HG02571 (cell line): Measurements from ENCODE around the gene SLC39A11.
"Not testable (repeated sequence)": the region's sequence is repeated elsewhere in the genome, so short reads cannot be mapped to it uniquely, and the experiment has no call there.

Source experiments
- ATAC-seq: cut with Tn5 transposase; IDR thresholded peaks from one replicate; pipeline ENCODE4 v1.9.1; 2021; ENCODE audit warnings: mild to moderate bottlenecking, moderate library complexity; ENCODE audit not compliant: unreplicated experiment

SLC39A11 gene

DNA sequence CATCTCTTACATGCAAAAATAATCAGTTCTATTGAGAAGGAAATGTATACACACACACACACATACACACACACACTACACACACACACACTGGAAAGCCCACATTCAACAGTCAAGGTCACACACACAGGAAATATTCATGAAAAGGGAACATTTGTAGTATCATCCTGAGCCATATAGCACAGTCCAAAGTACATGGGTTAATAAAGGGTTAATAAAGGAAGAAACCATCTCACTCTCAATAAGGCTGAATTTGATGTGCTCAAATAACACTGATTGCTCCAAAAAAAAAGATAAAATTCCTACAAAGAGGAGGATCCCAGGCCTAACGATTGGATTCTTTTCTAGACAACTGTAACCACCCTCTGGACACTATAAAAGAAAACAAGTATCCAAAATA, 164.7 kb downstream of the SLC39A11 start:
- ATAC-seq, result no peak

DNA sequence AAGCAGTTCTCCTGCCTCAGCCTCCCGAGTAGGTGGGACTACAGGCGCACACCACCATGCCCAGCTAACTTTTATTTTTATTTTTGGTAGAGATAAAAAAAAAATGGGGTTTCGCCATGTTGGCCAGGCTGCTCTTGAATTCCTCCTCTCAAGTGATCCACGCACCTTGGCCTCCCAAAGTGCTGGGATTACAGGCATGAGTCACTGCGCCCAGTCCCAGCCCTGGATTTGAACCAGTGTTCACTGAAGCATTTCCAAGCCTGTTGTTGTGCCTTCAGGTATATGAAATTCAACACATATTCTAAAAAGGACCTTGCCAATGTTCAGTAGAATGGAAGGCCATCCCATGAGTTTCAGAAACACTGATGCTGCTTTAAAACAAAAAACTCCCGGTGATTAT, 165.3 kb downstream of the SLC39A11 start:
- no peak for ATAC-seq

DNA sequence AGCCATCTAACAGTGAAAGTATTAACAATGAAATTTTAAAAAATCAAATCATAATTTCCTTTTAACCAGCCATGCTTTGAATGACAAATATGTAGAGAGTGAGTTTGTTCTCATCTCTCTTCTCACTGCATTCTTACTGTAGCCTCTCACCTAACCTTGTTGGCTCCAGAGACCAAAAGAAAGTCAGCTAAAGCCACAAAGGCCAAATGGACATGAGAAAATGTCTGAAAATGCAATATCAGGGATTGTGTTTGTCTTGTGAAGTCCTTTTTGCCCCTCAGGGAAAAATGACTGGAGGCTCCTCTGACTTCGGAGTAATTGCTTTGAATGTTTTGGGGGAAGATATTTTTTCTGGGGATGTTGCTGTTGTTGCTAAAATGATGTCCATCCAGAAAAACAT, 166.3 kb downstream of the SLC39A11 start:
- ATAC-seq, result no peak

DNA sequence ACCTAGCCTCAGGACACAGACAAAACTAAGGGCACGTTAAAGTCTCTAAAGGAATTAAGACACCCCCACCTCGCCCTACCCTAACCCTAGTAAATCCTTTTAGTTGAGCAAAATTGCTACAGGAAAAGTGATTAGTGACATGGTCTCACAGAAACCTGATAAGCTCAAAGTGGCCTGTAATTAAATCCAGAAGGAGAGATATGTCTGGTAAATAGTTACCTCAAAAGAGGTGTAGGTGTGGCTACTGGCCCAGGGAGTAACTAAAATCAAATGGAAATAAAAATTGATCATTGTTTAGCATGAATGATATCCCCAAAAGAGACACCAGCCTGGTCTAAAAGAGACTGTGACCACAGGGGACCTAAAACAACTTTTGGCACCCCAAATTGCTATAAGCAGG, 168.3 kb downstream of the SLC39A11 start:
- ATAC-seq, result no peak

DNA sequence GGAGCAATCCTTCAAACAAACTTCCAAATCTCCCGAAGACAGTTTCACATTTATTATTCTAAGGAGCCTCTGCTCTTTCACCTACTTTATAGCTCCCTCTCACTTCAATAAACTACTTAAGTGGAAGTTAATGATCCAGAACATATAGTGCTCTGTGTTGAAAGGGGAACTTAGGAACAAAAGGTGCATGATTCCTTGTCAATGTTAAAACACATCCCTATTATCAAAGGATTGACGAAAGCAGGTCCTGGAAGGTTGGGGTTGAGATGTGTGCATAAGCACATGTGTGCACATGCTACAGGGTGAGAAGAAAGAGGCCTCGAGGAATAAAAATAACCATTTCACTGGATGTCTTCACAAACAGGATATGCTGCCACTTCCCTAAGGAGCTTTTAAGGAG, 170.3 kb downstream of the SLC39A11 start:
- ATAC-seq, result no peak

DNA sequence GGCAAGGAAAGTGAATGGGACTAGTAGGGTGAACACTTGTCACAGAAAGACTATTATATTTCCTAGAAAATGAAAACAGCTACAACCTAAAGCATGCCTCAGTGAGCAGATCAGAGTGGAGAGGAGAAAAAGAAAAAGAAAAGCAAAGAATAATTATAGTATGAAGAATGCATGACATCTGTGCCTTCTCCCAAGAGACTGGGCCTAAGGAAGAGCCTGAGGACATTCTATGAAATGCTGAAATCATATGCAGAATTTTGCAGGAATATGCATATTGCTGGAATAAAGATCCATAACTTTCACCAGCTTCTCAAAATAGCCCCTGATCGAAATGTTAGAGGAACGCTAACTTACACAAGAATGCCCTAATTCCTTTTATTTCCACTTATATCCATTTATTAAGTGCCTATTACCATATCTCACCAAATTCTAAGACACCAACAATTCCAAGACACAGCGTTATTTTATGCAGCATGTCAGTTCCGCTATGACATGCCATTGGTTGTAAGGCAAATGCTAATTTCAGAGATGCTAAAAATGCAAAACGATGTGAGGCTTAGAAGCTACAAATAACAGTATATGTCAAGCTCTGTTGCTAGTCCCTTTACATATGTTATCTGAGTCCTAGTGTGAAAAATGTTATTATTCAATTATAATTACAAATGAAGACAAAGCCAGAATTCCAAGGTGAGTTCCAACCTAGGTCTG, 171.0 kb downstream of the SLC39A11 start:
- no peak for ATAC-seq

DNA sequence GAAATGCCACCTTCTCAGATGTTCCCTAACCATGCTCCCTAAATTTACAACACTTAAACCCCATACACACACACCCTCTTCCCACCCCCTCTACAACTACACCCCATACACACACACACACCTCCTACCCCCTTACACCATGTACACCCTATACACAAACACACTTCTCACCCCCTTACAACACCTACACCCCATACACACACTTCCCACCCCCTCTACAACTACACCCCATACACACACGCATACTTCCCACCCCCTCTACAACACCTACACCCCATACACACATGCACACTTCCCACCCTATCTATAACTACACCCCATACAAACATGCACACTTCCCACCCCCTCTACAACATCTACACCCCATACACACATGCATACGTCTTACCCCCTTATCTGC, 172.0 kb downstream of the SLC39A11 start:
- ATAC-seq, result no peak

DNA sequence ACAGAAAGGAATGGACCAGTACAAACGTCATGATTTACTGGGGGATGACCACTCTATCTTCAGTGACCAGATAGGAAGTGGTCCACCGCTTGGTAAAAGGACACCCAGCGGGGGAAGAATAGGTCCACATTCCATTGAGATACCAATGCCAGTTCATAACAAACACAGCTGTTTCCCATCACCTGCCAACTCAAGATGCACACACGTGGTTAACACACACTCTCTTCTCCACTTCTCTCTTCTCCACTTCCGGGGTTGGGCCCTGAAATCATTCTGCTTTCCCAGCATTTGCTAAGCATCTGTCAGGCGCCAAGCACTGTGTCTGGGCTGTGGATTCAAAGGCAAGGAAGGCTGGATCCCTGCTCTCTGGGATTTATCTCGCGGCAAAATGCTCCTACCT, 175.5 kb downstream of the SLC39A11 start:
- no peak for ATAC-seq

DNA sequence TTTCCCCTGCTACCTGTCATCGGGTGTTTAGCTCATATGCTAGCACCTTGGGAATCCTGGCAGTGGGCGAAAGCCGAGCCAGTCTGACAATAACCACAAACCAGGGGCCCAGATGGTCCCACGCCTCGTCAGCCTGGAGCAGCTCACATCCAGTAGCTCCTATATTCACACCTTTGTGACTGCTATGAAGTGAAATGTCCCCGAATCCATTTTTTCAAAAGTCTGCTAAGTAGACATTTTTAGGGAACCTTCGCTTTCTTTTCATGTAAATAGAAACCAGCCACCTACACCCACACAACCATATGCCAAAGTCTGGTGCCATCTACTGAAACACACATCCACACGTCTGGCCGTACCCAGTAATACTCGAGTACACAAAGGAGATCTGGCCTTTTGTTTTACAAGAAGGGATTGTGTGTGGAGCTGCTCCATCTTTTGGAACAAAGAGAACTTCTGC, 176.8 kb downstream of the SLC39A11 start:
- ATAC-seq, result no peak

DNA sequence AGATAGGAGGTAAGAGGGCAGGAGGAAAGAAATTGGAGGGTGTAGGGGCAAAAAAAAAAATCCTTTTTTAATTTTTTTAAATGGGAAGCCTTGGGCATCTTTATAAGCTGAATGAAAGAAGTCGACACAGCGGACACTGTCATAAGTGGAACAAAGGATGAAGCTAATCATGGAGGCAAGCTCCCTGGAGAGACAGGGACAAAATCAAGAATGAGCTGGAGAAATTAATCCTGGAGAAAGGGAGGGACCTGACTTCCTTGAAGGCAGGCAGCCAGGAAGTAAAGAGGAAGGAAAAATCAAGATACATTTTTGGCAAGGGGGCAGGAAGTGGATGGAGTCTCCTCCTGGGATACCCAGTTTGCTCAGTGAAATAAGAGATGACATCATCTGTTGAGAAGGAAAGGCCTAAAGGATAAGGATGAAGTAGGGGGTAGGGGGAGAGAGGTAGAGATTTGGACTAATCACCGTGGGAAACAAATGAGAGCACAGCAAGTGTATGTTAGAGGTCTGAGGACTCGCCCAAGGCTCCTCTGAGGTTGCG, 179.3 kb downstream of the SLC39A11 start:
- ATAC-seq, result no peak

DNA sequence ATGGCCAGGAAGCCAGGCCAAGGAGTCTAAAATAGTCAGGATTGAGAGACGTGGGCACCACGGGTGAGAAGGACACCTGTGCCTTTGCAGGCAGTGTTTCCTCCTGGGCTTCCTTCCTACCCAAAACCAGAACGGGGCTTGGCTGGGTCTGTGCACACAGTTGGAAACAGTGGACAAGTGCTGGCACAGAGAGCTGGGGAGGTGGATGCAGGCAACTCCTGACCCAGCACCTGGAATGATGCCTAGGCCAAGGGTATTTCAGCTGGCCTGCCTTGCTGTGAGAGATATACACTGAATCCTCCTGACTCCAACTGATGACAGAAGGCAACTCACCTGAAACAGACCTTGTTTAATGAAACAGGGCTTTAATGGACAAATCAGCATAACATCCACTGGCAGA, 186.2 kb downstream of the SLC39A11 start:
- no peak for ATAC-seq

DNA sequence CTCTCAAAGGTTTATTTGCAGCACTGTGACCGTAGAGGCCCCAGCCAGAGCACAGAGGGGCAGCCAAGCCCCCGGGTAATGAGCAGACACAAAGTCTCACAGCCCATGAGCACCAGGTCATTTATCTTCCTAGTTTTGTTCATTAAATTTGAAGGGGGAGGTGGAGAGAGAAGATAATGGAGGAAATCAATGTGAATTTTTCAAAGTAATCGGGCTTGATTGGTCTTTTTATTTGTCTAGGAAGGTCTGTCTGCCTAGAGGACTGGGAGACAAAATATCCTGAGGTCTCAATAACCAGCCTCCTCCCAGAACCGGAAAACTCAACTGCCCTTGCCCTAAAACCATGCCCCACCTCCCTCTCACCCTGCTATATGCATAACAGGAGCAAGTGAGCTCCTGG, 189.0 kb downstream of the SLC39A11 start:
- no peak for ATAC-seq

DNA sequence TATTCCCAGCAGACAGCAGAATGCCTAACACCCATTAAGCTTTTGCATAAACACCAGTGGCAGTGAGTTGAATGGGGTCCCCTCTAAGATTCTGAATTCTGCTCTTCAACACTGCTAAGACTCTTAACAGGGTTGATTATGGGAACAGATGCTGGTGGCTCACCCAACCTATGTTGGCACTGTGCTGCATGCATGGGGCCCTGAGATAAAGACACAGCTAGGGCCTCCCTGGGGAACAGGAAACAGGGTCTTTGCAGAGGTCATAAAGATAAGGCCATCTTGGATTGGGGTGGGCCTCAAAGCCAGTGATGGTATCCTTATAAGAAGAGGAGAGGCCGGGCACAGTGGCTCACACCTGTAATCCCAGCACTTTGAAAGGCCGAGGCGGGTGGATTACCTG, 190.8 kb downstream of the SLC39A11 start:
- no peak for ATAC-seq

DNA sequence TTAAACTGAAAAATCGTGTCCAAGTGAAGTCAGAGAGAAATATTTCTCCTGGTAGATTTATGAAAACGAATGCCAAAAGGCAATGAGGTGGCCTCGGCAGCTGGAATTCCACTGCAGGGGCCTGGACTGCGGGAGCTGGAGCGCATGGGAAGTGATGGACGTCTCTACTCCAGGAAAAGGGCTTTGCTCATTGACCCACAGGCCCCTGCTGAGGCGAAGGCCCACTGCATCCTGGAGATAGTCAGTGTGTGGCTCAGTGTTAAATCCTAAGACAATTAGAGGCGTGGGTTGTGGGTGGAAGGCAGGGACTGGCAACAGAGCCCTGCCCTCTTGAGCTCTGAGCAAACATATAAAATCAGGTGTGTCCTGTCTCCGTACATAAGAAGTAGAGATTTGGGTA, 191.4 kb downstream of the SLC39A11 start:
- ATAC-seq, result no peak

DNA sequence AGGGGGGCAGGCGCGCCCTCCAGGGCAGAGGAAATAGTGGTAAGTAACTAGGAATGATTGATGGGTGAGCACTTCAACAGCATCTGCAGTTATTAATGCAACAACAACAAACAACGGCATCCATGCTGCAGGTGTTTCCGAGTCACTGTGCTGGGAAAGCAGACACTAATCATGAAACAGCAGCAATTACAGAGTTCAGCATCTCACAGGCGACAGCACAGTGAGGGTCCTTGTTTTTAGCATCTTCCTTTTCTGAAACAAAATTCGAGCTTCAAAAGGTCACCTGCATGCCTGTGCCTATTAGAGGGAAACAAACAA, 191.9 kb downstream of the SLC39A11 start:
- ATAC-seq, result no peak

DNA sequence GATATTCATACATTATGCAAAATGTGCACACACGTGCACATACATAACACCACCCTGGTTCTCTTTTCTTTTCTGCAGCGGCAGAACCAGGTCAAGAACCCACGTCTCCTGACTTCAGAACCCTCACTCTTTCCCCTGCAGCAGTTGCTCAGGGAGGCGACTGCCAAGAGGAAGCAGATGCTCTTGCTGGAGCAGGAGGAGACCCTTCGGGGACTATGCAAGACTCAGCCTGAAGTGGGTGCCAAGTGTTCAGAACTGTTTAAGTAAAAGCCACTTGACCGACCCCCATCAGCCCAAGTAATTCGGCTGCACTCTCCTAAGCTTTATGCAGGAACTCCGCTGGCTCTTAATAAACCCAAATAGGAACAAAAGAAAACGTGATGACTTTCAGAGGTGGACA, 193.8 kb downstream of the SLC39A11 start:
- no peak for ATAC-seq

DNA sequence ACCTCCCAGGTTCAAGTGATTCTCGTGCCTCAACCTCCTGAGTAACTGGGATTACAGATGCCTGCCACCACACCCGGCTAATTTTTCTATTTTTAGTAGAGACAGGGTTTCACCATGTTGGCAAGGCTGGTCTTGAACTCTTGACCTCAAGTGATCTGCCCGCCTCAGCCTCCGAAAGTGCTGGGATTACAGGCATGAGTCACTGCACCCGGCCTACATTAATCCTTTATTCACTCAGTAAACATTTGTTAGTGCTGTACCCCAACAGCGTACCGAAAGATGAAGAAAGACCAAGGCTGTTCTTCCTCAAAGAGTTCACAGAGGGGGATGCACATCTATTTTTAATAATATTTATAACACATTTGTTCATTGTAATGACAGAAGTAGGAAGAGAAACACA, 196.2 kb downstream of the SLC39A11 start:
- not testable (repeated sequence) for ATAC-seq

DNA sequence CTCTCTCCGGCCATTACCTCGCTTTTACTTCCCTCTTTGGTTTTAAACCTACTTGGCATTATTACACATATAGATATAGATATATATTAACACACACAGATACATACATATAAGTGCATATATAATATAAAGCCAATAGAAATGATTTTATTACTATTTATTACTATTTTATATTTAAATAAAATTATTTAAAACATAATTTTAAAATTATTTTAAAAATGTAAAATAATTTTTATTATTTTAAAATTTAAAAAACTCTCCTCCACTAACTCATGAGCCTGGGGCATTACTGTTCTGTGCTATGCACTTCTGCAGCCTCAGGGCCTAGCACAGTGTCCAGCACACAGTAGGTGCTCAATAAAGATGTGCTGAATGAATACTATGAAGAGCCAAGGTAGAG, 200.9 kb downstream of the SLC39A11 start:
- no peak for ATAC-seq

DNA sequence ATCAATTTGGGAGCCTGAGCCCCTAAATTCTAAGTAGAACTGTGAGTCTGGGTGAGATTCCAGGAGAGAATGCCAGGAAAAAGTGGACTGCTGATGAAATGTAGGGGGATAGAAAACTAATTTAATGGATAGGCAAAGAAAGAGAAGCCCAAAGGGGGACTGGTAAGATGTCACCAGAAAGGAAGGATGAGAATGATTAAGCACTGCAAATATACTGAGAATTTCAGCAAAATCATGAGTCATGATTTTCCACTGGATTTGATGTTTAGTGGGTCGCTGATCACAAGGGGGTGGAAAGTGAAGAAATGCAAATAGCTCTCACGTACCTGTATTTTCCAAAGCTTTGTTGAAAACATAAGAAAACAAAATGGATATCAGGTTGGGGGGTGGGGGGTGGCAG, 201.8 kb downstream of the SLC39A11 start:
- ATAC-seq, result no peak

DNA sequence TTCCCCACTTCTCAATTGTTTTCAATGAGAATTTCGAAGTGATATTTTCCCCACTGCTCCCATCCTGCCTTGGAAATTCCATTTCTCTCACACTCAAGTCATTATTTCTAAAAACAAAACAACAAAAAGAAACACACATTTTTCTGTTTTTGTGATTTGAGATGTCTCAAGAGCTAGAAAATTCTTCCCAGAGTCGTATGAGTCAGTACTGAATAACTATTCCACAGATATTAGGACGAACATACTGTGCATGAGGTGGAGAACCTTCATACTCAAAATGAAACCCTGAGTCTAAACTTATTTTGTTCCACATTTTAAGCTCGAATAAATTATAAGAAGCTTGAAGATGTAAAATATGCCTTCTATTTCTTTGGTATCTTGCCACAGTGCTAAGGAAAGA, 204.6 kb downstream of the SLC39A11 start:
- no peak for ATAC-seq

DNA sequence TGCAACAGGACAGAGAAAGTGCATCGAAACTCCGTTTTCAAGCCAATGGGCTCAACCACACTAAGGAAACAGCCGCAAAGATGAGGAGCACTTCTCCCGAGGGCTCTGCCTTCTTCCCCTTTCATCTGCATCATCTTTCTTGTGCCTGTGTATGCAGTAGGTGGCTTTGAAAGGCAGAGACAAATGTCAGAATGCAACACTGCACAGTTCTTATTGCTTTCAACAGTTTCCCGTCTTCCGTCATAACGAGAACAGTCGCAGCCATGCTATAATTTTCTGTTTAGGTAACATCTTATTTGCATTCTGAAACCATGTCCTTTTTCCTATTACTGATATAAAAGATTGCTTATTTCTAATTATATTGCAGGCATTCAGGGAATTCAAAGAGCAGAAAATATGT, 205.2 kb downstream of the SLC39A11 start:
- no peak for ATAC-seq

DNA sequence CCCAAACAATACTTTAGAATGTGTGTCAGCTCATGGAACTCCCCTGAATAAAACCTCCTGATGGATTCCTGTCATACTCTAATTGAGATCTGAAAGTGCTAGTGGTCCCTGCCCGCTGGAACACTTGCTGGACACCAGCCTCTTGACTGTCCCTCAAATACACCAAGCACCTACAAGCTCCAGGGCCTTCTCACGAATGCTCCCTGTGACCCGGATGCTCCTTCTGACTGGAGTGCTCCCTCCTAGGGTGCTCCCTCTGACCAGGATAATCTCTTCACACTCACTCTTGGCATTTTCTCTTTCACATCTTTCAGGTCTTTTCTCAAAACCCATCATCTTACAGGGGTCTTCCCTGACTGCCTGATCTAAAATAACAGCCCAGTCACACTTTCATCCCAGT, 205.9 kb downstream of the SLC39A11 start:
- no peak for ATAC-seq

DNA sequence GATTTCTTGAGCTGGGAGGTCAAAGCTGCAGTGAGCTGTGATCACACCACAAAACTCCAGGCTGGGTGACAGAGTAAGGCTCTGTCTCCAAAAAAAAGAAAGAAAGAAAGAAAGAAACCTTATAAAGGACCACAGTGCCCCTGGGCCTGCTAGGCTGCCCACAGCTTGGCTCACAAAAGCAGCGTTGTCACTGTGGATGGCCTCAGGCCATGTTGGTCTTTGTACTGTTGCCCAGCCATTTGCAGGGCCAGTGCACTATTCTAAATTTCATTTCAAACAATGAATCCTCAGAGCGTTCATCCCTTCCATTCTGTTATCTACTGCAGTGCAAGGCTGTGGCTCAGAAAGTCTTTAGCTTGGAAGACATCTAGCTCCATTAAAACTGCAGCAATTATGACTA, 208.4 kb downstream of the SLC39A11 start:
- ATAC-seq, result no peak
